ENCODE measurements around the gene COX6A2.
"Not testable (repeated sequence)": the region's sequence is repeated elsewhere in the genome, so short reads cannot be mapped to it uniquely, and the experiment has no call there.

The COX6A2 gene

DNA sequence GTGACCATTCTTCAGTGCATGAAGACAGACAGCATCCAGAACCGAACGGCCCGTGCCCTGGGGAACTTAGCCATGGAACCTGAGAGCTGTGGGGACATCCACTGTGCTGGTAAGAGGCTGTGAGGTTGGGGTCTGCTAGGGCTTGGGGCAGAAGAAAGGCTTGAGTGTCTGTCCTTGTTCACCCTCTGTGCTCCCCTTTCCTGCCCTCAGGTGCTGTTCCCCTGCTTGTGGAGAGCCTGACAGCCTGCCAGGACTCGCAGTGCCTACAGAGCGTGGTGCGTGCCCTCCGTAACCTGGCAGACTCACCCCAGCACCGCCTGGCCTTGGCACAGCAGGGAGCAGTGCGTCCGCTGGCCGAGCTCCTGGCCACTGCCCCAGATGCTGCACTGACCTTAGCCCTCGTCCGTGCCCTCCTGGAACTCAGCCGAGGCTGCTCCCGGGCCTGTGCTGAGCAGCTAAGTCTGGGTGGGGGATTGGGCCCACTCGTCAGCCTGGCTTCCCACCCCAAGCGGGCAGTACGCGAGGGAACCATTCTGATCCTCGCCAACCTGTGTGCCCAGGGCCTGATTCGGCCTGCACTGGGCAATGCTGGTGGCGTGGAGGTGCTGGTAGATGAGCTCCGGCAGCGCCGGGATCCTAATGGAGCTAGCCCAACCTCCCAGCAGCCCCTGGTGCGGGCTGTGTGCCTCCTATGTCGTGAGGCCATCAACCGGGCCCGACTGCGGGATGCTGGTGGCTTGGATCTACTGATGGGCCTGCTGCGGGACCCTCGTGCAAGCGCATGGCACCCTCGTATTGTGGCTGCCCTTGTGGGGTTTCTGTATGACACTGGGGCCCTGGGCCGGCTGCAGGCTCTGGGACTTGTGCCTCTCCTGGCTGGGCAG lies 34.0 kb upstream of the COX6A2 start:
- no peak for DNase-seq (ENCODE audit: low spot score)

DNA sequence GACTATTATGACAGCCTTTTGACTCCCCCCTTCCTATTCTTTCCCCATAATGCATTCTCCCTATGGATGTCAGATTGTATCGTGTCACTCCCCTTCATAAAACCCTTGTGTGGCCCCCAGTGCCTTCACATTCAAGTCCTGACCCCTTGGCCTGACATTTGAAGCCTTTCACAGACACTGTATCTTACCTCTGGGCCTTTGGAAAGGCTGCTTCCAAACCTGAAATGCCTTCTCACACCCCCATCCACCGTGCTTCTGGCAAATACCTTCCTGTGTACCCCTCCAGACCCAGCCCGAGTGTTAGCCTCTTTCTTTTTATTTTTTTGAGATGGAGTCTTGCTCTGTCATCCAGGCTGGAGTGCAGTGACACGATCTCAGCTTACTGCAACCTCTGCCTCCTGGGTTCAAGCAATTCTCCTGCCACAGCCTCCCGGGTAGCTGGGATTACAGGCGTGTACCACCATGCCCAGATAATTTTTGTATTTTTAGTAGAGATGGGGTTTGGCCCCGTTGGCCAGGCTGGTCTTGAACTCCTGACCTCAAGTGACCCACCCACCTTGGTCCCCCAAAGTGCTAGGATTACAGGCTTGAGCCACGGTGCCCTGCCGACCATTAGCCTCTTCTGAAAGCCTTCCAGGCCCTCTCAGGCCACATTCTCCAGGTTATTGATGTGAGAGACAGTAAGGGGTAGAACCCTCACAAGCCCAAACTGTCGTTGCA lies 33.2 kb upstream of the COX6A2 start:
- no peak for DNase-seq (ENCODE audit: low spot score)

DNA sequence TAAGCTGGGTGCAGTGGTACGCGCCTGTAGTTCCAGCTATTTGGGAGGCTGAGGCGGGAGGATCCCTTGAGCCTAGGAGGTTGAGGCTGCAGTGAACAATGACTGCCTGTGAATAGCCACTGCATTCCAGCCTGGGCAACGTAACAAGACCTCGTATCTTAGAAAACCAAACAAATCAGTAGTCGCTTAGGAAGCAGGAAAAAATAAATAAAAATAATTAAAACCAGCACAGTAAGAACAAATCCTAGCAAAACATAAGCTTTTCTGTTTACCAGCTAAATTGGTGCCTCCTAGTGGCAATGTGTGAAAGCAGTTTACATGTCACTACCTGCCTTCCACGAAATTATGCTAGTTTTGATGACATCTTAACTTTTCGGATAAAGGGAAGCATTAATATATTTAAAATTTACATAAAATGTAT lies 32.4 kb upstream of the COX6A2 start:
- peak; percentile 52 for DNase-seq (ENCODE audit: low spot score)

DNA sequence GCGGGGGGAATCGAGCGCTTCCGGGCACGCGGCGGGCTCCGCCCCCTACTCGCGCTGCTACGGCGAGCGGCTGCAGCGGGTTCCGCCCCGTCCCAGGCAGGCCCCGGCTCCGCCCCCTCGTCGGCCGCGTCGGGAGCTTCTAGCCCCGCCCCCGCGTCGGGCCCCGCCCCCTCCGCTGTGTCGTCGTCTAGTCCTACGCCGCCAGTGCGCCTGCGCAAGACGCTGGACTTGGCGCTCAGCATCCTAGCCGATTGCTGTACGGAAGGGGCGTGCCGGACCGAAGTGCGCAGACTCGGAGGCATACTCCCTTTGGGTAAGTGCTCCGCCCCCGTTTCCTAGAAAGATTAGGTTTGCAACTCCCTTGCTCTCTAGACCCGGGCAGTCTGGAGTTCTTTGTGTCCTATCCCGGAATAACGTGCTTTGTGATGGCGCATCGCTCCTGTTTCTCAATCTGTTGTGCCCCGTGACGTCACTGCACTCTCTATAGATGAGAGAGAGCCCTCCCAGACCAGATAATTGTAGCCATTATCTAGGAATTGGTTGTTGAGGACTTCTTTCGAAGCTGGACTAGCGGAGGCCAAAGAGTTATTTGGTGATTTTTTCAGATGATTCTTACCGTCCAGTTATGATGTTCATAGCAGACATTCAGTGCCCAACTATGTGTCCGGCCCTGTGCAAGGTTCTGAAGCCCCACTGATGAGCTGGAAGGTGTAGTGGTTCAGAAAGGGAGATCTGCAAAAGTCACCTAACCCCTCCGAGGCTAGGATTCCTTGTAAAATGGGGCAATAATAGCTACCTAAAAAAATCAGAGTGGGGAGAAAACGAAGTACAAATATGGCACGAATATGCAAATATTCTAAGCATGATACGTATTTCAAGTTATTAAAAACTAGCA lies 31.8 kb upstream of the COX6A2 start:
- DNase-seq (ENCODE audit: low spot score): peak; percentile 99

DNA sequence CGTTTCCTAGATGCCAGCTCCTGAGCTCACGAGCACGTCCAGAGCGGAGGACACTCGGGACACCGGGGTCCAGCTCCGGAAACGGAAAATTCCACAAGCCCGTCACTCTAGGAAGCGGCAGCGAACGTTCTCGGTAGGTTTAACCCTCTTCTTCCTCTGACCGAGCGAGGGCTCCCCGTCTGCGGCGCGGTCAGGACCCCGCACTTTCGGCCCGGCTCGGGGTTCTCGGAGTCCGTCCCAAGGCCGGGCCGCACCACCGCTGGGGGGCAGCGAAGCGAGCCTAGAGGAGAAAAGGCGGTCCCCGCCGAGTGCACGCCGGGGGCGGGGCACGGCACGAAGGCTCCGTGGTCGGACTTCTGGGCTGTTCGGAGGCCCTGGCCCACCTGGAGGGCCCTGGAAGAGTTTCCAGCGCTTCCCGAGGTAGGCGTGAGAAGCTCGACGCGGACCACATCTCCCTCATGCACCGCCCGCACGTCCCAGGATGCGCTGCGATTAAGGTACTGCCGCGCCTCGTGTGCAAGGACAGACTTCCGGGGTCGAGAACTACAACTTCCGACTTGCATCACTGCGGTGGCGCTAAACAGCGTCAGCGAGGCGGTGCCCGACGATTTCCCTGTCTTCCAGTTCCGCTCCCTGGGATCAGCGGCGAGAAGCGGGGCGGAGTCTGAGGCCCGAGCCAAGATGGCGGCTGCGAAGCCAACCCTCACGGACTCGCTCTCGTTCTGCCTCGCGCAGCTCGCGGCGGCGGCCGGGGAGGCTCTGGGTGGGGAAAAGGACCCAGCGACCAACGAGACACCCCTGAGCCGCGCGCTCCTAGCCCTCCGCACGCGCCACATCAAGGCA lies 30.9 kb upstream of the COX6A2 start, which contains the start of gene ARMC5:
Gene ARMC5 (plus strand): TSS at position 658 of the 843 bp plus-strand sequence. CDS start 24 bp downstream, at position 682.
- DNase-seq (ENCODE audit: low spot score): peak; percentile 98

DNA sequence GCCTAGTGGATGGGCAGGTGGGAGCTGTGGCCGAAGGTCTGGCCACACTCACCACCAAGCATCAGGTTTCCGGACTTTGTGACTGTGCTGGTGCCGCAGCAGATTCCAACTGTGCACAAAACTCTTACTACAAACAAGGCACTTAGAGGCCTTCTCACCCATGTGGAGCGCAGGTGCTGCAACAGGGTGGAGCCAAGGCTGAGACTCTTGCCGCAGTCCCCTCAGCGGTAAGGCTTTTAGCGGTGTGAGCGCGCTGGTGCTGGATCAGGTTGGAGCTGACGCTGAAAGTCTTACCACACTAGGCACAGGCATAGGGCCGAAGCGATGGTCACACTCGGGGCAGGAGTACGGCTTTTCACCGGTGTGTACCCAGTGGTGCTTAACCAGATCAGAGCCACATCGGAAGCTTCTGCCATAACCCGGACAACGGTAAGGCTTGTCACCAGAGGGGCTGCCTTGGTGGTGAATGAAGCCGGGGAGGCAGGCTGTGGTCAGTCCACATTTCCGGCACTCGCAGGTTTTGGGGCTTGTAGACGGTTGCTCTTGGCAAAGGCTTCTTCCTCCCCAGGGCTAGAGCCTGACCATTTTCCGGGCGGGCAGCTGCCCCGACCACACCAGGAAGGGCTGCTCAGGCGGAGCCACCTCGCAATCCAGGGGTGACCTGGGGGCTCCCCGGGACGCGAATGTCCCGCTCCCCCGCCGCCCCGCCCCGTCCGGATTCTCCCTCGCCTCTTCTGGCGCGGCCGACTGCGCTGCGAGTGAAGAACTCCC lies 30.1 kb upstream of the COX6A2 start:
- peak; percentile 71 for DNase-seq (ENCODE audit: low spot score)

DNA sequence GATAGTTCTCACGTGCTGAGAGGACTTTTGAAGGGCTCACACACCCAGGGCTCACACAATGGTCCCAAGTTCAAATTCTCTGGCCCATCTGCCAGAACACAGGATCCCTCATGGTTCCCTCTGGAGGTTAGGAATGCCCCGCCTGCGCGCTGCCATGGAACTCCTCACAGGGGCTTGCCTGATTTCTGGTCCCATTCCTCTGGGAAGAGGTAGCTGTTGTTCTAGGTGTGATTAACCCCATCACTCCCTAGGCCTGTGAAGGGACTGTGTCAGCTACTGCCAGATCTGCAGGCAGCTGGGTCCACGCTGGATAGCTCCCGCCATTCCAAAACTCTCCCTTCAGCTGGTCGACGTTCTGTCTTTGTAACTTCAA lies 28.8 kb upstream of the COX6A2 start:
- DNase-seq (ENCODE audit: low spot score): no peak

DNA sequence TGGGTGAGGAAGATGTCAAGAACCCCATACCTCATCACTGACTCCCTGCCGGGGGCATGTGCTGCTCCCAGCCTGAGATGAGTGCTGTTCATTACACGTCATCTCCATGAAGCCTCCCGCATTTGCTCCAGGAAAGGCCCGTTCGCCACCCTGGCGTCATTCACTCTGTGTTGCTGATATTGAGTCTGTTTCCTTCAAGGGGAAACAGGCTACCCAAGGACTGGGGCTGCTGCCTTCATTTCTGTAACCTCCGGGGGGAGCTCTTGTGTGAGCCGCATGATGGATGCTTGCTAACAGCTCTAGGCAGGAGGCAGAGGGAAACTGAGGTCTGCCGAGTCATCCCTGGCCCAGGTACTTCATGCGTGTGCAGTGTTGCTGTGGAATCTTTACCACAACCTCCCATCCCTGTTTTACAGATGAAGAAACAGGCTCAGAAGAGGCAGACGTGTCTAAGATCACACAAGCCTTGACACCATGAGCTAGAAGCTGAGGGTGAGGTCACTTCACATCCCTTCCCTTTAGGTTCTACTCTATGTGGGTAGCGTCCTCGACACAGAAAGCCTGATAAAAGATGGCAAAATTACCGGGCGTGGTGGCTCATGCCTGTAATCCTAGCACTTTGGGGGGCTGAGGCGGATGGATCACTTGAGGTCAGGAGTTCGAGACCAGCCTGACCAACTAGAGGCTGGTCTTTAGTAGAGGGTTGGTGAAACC lies 27.6 kb upstream of the COX6A2 start:
- DNase-seq (ENCODE audit: low spot score): peak; percentile 6

DNA sequence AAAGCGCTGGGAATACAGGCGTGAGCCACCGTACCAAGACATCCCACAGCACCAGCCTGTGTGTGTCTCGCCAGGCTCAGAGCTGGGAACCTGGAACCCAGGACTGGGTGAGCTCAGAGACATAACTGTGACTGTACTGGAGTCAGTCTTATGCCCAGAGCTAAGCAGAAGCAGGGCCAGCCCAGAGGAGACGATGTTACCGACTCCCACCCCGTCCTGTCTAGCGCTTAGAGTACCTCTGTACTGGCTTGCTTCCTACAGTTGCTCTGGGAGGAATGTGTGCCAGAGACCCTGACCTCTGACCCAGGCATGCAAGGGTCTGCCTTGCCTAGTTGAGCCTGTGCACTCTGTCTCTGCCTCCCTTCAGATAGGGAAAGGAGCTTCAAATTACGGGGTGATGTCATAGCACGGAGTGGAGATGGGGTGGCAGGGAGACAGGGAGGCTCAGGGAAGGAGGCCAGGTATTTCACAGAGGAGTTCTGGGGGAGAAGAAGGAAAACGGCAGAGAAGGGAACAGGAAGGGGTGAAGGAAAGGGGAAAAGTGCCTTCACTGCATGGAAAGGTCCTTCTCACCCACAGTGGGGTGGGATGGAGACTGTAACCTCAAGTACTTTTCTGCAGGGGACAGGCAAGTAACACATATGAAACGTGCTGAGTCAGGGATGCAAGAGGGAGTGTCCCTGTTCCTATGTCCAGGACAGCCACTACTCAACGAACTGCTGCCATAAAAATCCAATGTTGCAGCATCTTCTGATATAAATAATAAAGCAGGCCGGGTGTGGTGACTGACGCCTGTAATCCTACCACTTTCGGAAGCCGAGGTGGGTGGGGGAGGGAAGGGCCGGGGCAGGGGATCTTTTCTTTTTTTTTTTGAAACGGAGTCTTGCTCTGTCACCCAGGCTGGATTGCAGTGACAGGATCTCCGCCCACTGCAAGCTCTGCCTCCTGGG lies 25.4 kb upstream of the COX6A2 start:
- peak; percentile 11 for DNase-seq (ENCODE audit: low spot score)

DNA sequence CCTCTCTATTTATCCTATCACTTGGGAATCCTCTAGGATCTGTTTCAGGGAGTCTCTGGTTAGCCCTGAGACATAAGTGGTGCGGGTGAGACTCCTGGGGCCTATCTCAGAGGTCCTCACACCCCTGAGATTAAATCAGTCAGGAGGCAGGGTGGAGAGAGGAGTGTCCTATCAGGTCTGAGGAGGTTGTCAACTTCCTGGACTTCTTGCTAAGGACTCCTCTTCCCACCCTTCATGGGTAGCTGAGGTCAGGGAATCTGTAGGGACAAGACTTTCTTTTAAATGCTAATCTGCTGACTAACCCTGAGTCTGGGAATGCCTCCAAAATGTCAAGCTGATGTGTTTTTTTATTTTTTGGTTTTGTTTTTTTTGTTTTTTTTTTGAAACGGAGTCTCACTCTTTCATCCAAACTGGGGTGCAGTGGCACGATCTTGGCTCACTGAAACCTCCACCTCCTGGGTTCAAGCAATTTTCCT lies 24.5 kb upstream of the COX6A2 start:
- DNase-seq (ENCODE audit: low spot score): peak; percentile 86

DNA sequence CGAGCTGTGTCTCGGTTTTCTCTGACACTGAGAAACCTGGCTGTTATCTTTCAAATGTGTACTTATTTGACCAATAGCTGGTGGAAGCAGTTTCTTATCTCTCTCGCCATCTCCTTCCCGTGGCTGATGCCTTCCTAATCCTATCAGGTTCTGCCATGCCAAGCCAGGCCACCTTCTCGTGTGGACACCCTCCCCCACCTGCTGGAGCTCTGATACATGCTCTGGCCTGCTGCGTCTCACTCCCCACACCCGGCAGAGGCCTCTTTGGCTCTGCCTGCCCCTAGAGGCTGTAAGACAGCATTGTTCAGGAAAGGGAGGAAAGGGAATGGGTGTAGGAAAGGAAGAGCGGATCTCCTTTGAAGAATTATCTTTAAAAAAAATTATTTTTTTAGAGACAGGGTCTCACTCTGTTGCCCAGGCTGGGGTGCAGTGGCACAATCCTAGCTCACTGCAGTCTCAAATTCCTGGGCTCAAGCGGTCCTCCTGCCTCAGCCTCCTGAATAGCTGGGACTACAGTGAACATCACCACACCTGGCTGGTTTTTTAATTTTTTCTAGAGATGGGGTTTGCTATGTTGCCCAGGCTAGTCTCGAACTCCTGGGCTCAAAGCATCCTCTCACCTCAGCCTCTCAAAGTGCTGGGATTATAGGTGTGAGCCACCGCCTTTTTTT lies 23.7 kb upstream of the COX6A2 start:
- peak; percentile 83 for DNase-seq (ENCODE audit: low spot score)

DNA sequence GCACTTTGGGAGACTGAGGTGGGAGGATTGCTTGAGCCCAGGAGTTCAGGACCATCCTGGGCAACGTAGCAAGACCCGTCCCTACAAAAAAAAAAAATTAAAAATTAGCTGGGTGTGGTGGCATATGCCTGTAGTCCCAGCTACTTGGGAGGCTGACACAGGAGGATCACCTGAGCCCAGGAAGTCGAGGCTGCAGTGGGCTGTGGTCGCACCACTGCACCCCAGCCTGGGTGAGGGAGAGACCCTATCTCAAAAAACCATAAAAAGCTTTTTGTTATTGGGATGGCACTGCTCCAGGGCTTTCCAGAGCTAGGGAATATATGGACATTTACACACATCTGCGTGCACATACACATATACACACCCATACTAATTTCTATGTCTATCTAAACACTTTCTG lies 23.0 kb upstream of the COX6A2 start:
- DNase-seq (ENCODE audit: low spot score): no peak

DNA sequence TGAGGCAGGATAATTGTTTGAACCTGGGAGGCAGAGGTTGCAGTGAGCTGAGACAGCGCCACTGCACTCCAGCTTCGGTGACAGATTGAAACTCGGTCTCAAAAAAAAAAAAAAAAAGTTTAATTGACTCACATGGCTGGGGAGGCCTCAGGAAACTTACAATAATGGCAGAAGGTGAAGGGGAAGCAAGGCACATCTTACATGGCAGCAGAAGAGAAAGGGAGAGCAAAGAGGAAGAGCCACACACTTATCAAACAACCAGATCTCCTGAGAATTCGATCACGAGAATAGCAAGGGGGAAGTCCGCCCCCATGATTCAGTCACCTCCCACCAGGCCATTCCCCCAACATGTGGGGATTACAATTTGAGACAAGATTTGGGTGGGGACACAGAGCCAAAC lies 17.8 kb upstream of the COX6A2 start:
- not testable (repeated sequence) for DNase-seq (ENCODE audit: low spot score)

DNA sequence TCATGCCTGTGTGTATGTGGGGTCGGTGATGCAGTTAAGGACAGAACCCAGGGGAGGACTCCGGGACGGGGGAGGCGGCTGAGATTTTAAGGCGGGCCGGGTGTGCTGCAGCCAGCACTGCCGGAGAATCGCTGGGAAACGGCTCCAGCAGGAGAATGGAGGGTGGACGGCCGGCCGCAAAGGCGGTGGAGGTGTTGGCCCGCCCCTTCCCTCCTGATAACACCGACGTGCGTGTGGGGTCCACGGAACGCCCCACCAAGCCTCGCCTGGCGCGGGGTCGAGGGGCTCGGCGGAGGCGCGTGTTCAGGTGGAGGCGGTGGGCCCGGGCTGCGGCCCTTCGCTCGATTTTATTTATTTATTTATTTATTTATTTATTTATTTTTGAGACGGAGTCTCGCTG lies 13.8 kb upstream of the COX6A2 start:
- no peak for DNase-seq (ENCODE audit: low spot score)

DNA sequence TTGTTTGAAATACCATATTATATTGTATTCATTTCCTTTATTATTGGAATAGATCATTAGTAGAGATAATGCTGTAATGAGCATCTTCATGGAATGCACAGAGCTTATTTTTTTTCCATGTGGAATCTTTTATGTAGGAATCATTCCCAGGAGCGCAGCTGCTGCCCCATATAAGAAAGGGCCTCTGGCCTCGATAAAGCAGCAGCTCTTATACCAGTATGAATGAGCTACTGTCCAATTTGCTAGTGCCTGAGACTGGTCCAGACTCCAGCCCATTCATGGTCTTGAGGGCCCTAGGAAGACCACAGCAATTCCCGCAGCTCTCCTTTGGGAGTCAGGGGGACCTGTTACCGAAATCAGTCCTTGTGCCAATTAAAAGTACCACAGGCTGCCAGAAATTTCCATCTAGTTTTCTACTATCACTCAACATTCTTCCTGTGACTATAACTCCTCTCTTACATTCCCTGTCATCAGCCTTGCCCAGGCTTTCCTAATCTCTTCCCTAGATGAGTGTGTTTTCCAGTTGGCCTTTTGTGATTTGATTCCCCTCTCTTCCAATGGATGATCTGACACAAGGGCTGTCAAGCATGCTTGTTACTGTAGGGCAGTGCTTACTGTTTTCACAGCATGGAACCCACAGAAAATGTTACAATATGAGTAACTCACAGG lies 12.5 kb upstream of the COX6A2 start:
- no peak for DNase-seq (ENCODE audit: low spot score)

DNA sequence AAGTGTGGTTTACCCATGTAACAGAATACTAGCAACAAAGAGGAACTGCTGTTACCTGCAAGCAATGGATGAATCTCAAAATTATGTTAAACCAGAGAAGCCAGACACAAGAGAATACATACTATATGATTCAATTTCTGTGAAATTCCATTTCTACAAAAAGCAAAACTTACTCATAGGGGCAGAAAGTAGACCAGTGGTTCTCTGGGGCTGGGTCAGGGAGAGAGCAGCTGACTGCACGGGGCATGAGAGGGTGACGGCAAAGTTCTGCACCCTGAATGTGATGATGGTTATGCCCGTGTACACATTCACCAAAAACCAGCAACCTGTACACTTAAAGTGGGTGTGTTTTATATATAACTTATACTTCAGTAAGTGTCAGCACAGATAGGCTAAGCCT lies 11.4 kb upstream of the COX6A2 start:
- DNase-seq (ENCODE audit: low spot score): no peak

DNA sequence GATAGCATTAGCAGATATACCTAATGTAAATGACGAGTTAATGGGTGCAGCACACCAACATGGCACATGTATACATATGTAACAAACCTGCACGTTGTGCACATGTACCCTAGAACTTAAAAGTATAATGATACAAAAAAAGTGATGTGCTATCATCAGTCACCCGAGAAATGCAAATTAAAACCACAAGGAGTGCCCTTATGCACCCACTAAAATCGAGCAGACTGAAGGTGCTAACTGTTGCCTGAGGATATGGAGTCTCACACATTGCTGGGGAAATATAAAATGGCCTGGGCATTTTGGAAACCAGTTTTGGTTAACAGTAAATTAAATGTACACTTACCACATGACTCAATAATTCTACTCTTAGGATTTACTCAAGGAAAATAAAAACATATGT lies 10.9 kb upstream of the COX6A2 start:
- not testable (repeated sequence) for DNase-seq (ENCODE audit: low spot score)

All from kidney tubule cell (primary cell).